LNCaP clone FGC (cell line): Measurements from ENCODE around the gene CHCHD6.

Experiments used
- DNase-seq: peaks from one replicate; pipeline ENCODE4 v3.0.0-alpha.2; 2011; ENCODE audit warnings: low read depth
- H3K4me3 ChIP-seq: 2 replicates; pipeline ENCODE4 v1.5.1; 2011; ENCODE audit warnings: mild to moderate bottlenecking, low read depth, low read length, control low read depth
- CTCF ChIP-seq: IDR thresholded peaks from 2 replicates; pipeline ENCODE4 v1.5.1; 2012; ENCODE audit warnings: mild to moderate bottlenecking; ENCODE audit not compliant: control insufficient read depth, insufficient read depth; ENCODE audit errors: extremely low read depth

The CHCHD6 gene

GRCh38 chr3:126711121-126711760 is 7.2 kb downstream of the CHCHD6 start:
- DNase-seq, result no peak
- H3K4me3 ChIP-seq, result no peak overlapping the region

GRCh38 chr3:126713199-126713598 is 9.2 kb downstream of the CHCHD6 start:
- H3K4me3 ChIP-seq, result no peak overlapping the region
- no peak for TF ChIP-seq CTCF
- DNase-seq, result no peak

More at GRCh38 chr3:126711121-126711760, 7.2 kb downstream of the CHCHD6 start:
- no peak for TF ChIP-seq CTCF

GRCh38 chr3:126714276-126714900 is 10.3 kb downstream of the CHCHD6 start:
- no peak overlapping the region for H3K4me3 ChIP-seq
- no peak for DNase-seq
- TF ChIP-seq CTCF, result no peak

GRCh38 chr3:126714921-126715320 is 10.9 kb downstream of the CHCHD6 start:
- H3K4me3 ChIP-seq, result no peak overlapping the region
- no peak for TF ChIP-seq CTCF
- DNase-seq, result no peak

GRCh38 chr3:126715432-126715831 is 11.4 kb downstream of the CHCHD6 start:
- H3K4me3 ChIP-seq, result no peak overlapping the region
- no peak for DNase-seq
- no peak for TF ChIP-seq CTCF

GRCh38 chr3:126716057-126716456 is 12.0 kb downstream of the CHCHD6 start:
- TF ChIP-seq CTCF, result no peak
- H3K4me3 ChIP-seq, result no peak overlapping the region
- no peak for DNase-seq
